ENCODE data around the gene ANKRD6. TPM values are rescaled to one million over a fixed set of nuclear protein-coding genes. Genes with fewer than 3 reads are reported as not detected.

The ANKRD6 gene
- total RNA-seq, 1 experiment from 2014 or later = 5.6 TPM

GRCh38 chr6:89559487-89559886 lies 126.5 kb downstream of the ANKRD6 start:
- Histone ChIP-seq H2BK120ac (ENCODE audit: low read depth, low read length, poor library complexity, severe bottlenecking) (no peak overlapping the region), H4K91ac (ENCODE audit: insufficient read length, low read depth, low read length) (no peak overlapping the region), H3K79me2 (ENCODE audit: insufficient read depth, low read length) (no peaks in the 10 kb centered on the region), H4K20me1 (ENCODE audit: control insufficient read depth, insufficient read depth, insufficient read length) (no peaks in the 10 kb centered on the region), H3K27me3 (ENCODE audit: insufficient read depth, low read length) (no peaks in the 10 kb centered on the region), H2BK12ac (ENCODE audit: insufficient read length, low read depth, low read length) (no peak overlapping the region), H2BK15ac (ENCODE audit: low read depth, low read length) (no peak overlapping the region), H3K4me1 (ENCODE audit: insufficient read depth, low read length) (peaks cover 7% of the 10 kb centered on the region; the same call in 1 of the 2 replicates), H3K18ac (ENCODE audit: insufficient read length, low read depth, low read length) (no peak overlapping the region), H3K9me3 (ENCODE audit: control insufficient read depth, low read depth, low read length) (no peaks in the 10 kb centered on the region), H2BK5ac (ENCODE audit: insufficient read length, low read length) (no peak overlapping the region), H3T11ph (ENCODE audit: low read length) (no peak overlapping the region), H3K14ac (ENCODE audit: insufficient read depth, low read length) (no peak overlapping the region), H2BK20ac (ENCODE audit: low read depth, low read length, poor library complexity, severe bottlenecking) (no peak overlapping the region), H3K79me1 (ENCODE audit: insufficient read depth, low read depth, low read length, poor library complexity, severe bottlenecking) (no peaks in the 10 kb centered on the region), H3K56ac (ENCODE audit: insufficient read length, low read depth, low read length) (no peak overlapping the region), H3K27ac (ENCODE audit: insufficient read length, low read depth, low read length) (no peak overlapping the region), H2AK5ac (ENCODE audit: insufficient read length, low read length) (no peak overlapping the region), H4K8ac (replicated peaks; ENCODE audit: insufficient read length, low read depth, low read length) (no peak overlapping the region), H3K23me2 (ENCODE audit: insufficient read length, low read depth, low read length, poor library complexity, severe bottlenecking) (no peaks in the 10 kb centered on the region), H3K9ac (ENCODE audit: extremely low read depth, insufficient read length, low read length) (no peak overlapping the region), H4K5ac (ENCODE audit: insufficient read length, low read depth, low read length) (no peak overlapping the region), H2AFZ (ENCODE audit: low read length) (no peak overlapping the region), H3K4me2 (ENCODE audit: insufficient read depth, insufficient read length, low read length) (no peak overlapping the region), H3K23ac (ENCODE audit: insufficient read length, low read depth, low read length) (no peak overlapping the region), H3K4ac (ENCODE audit: low read depth, low read length) (no peak overlapping the region)
- no CpG with 5 or more reads among the region's 1 CpG for WGBS (ENCODE audit: extremely low coverage, insufficient read length, low lambda C conversion rate)
- H3K36me3 Mint-ChIP-seq (ENCODE audit: insufficient read depth in 1 of 3, low read depth in 3 of 3) = peaks cover 5 to 14% (median 9%) of the 10 kb centered on the region in 3 experiments; a peak in 6 of 7 replicates
- H3K4me1 Mint-ChIP-seq = peaks cover 28 to 38% of the 10 kb centered on the region in 2 experiments
- H3K4me3 Mint-ChIP-seq = no peak overlapping the region
- DNase-seq = no peak
- H3K9me3 Mint-ChIP-seq = peaks cover 21 to 23% of the 10 kb centered on the region in 2 experiments
- TF ChIP-seq CTCF (conservative IDR thresholded peaks at IDR 0.05) = no peak
- H3K27me3 Mint-ChIP-seq (ENCODE audit: low read depth) = peaks cover 2% of the 10 kb centered on the region; the same call in 1 of the 2 replicates
- H3K27ac Mint-ChIP-seq = no peak overlapping the region
